ENCODE data around the gene BCORL1. TPM values are rescaled to one million over a fixed set of nuclear protein-coding genes. Genes with fewer than 3 reads are reported as not detected.

BCORL1 gene
- total RNA-seq, 3 donors from 2014 or later (not counting 1 experiment from before 2014, with no cell fraction given): 6.5 to 10.5 (median 9.9) TPM

DNA sequence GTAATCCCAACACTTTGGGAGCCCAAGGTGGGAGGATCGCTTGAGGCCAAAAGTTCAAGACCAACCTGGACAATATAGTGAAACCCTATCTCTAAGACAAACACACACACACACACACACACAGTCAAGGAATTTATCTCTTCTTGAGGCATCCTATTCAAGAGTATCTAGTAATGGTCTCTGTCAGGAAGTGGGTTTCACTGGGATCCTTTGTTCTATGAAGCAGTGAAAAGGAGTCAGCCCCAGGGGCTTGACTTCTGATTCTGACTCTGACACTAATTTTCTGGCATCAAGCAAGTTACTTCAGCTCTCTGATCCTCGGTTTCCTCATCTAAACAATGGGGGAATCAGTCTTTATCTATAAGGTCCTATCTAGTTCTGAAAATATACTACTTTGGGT, 41.7 kb upstream of the BCORL1 start:
- WGBS (ENCODE audit: insufficient coverage): 100% methylated on average over 1 of the region's 2 CpGs
- Mint-ChIP-seq H3K27ac (no peak overlapping the region), H3K36me3 (no peaks in the 10 kb centered on the region), H3K4me3 (no peak overlapping the region), H3K27me3 (ENCODE audit: low read depth in 2 of 2) (peaks cover 9 to 15% of the 10 kb centered on the region in 2 donors), H3K9me3 (no peaks in the 10 kb centered on the region), H3K4me1 (no peaks in the 10 kb centered on the region)
- Histone ChIP-seq H3K4me3 (ENCODE audit: low read length) (no peak overlapping the region), H3K27me3 (ENCODE audit: control insufficient read depth, insufficient read depth, low read length) (no peaks in the 10 kb centered on the region), H3K4me1 (ENCODE audit: control insufficient read depth, insufficient read depth, low read length) (no peaks in the 10 kb centered on the region), H3K9me3 (ENCODE audit: control insufficient read depth, insufficient read depth, low read length) (no peaks in the 10 kb centered on the region), H3K36me3 (ENCODE audit: control insufficient read depth, insufficient read depth, low read length) (no peaks in the 10 kb centered on the region), H3K27ac (ENCODE audit: low read length) (no peak overlapping the region)
- intact Hi-C loops (cut with micrococcal nuclease): no loop called here
- ATAC-seq: no peak
- TF ChIP-seq, protein P1, sequence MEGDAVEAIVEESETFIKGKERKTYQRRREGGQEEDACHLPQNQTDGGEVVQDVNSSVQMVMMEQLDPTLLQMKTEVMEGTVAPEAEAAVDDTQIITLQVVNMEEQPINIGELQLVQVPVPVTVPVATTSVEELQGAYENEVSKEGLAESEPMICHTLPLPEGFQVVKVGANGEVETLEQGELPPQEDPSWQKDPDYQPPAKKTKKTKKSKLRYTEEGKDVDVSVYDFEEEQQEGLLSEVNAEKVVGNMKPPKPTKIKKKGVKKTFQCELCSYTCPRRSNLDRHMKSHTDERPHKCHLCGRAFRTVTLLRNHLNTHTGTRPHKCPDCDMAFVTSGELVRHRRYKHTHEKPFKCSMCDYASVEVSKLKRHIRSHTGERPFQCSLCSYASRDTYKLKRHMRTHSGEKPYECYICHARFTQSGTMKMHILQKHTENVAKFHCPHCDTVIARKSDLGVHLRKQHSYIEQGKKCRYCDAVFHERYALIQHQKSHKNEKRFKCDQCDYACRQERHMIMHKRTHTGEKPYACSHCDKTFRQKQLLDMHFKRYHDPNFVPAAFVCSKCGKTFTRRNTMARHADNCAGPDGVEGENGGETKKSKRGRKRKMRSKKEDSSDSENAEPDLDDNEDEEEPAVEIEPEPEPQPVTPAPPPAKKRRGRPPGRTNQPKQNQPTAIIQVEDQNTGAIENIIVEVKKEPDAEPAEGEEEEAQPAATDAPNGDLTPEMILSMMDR (IDR thresholded peaks at IDR 0.05): no peak
- DNase-seq: no peak

DNA sequence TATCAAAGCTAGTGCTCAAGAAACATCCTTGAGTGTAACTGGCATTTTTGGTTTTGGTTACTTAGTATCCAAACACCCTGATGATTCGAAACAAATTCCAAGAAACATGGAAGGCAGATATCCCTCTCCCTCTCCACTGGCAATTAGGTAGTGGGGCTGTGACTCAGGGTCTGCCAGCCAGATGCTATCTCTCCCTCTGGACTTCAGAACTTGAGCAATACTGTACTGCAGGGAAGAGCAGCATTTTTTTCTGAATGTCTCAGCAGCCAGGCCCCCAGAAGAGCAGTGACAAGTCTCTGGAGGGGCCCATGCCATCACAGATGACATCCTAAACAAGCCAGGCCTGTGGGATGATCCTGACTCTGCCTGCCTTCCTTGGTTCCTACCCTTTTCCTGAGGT, 37.3 kb upstream of the BCORL1 start:
- Mint-ChIP-seq H3K4me3 (no peak overlapping the region), H3K27ac (no peak overlapping the region), H3K9me3 (no peaks in the 10 kb centered on the region), H3K27me3 (ENCODE audit: low read depth in 2 of 2) (peaks cover 2 to 13% of the 10 kb centered on the region in 2 donors), H3K4me1 (no peaks in the 10 kb centered on the region), H3K36me3 (no peaks in the 10 kb centered on the region)
- Histone ChIP-seq H3K27ac (ENCODE audit: low read length) (no peak overlapping the region), H3K4me3 (ENCODE audit: low read length) (no peak overlapping the region), H3K4me1 (ENCODE audit: control insufficient read depth, insufficient read depth, low read length) (no peaks in the 10 kb centered on the region), H3K27me3 (ENCODE audit: control insufficient read depth, insufficient read depth, low read length) (no peaks in the 10 kb centered on the region), H3K9me3 (ENCODE audit: control insufficient read depth, insufficient read depth, low read length) (no peaks in the 10 kb centered on the region), H3K36me3 (ENCODE audit: control insufficient read depth, insufficient read depth, low read length) (no peaks in the 10 kb centered on the region)
- no peak for DNase-seq
- no CpG with 5 or more reads among the region's 1 CpG for WGBS (ENCODE audit: insufficient coverage)
- intact Hi-C loops (cut with micrococcal nuclease): no loop called here
- TF ChIP-seq, protein P1 (IDR thresholded peaks at IDR 0.05): no peak
- no peak for ATAC-seq

DNA sequence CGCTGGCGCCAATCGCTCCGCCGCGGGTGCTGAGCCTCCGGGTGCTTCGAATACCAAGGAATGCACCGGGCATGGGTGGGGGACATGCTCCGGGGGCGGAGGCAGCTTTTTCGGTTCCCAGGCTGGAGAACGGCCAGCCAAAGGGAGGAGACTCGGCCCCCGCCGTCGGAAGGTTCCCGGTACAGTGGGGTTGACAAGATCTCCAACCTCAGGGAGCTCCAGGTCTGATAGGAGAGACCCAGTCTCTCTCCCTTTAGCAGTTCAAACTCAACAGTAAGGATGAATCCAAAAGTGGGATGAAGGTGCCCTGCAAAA, 29.1 kb upstream of the BCORL1 start:
- ATAC-seq: no peak
- Histone ChIP-seq H3K4me1 (ENCODE audit: control insufficient read depth, insufficient read depth, low read length) (peaks cover 24% of the 10 kb centered on the region), H3K27ac (ENCODE audit: low read length) (no peak overlapping the region), H3K4me3 (ENCODE audit: low read length) (peak overlapping the region; percentile 52), H3K36me3 (ENCODE audit: control insufficient read depth, insufficient read depth, low read length) (no peaks in the 10 kb centered on the region), H3K9me3 (ENCODE audit: control insufficient read depth, insufficient read depth, low read length) (no peaks in the 10 kb centered on the region), H3K27me3 (ENCODE audit: control insufficient read depth, insufficient read depth, low read length) (no peaks in the 10 kb centered on the region)
- peak overlapping the region; percentile 59 for H3K4me3 Mint-ChIP-seq
- H3K36me3 Mint-ChIP-seq: no peaks in the 10 kb centered on the region
- WGBS (ENCODE audit: insufficient coverage): 5% methylated on average over 15 of the region's 18 CpGs
- TF ChIP-seq, protein P1 (IDR thresholded peaks at IDR 0.05): no peak
- DNase-seq: no peak
- H3K27me3 Mint-ChIP-seq (ENCODE audit: low read depth in 2 of 2): peaks cover 0 to 3% of the 10 kb centered on the region in 2 donors
- intact Hi-C loops (cut with micrococcal nuclease): no loop called here
- peaks cover 10 to 12% of the 10 kb centered on the region in 2 donors for H3K4me1 Mint-ChIP-seq
- peak overlapping the region in 1 of 2 donors; percentile 95 for H3K27ac Mint-ChIP-seq
- peaks cover 2 to 3% of the 10 kb centered on the region in 2 donors for H3K9me3 Mint-ChIP-seq

DNA sequence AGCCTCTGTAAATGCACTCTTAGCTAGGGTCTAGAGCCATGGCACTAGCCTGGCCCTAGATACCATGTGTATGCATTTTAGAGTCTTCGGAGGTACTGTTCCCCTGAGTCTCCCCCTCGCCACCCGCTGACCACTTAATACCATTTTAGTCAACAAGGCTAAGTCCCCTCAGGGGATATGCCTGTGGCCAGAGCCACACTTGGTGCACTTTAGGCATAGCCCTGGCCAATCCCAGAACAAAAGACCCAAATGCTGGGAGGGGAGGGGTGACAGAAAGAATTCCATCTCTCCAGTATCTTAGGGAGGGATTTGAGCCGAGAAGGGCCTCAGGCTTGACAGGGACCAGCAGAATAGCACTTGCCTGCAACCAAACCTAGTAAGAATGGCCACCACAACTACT, 28.6 kb upstream of the BCORL1 start:
- 91% methylated on average over 3 of the region's 4 CpGs for WGBS (ENCODE audit: insufficient coverage)
- Histone ChIP-seq H3K4me1 (ENCODE audit: control insufficient read depth, insufficient read depth, low read length) (peaks cover 25% of the 10 kb centered on the region), H3K9me3 (ENCODE audit: control insufficient read depth, insufficient read depth, low read length) (no peaks in the 10 kb centered on the region), H3K27me3 (ENCODE audit: control insufficient read depth, insufficient read depth, low read length) (no peaks in the 10 kb centered on the region), H3K36me3 (ENCODE audit: control insufficient read depth, insufficient read depth, low read length) (no peaks in the 10 kb centered on the region), H3K4me3 (ENCODE audit: low read length) (no peak overlapping the region), H3K27ac (ENCODE audit: low read length) (no peak overlapping the region)
- H3K36me3 Mint-ChIP-seq: no peaks in the 10 kb centered on the region
- DNase-seq (no peak), ATAC-seq (no peak)
- peak overlapping the region in 1 of 2 donors; percentile 95 for H3K27ac Mint-ChIP-seq
- H3K9me3 Mint-ChIP-seq: peaks cover 2 to 3% of the 10 kb centered on the region in 2 donors
- TF ChIP-seq, protein P1 (IDR thresholded peaks at IDR 0.05): no peak
- H3K27me3 Mint-ChIP-seq (ENCODE audit: low read depth in 2 of 2): peaks cover 0 to 3% of the 10 kb centered on the region in 2 donors
- H3K4me3 Mint-ChIP-seq: peak overlapping the region; percentile 59
- peaks cover 16% of the 10 kb centered on the region in 2 donors for H3K4me1 Mint-ChIP-seq
- intact Hi-C loops (cut with micrococcal nuclease): no loop called here
